Ectodermal cell (in vitro differentiated cells): Measurements from ENCODE around the gene TPRKB.
A peak's percentile ranks its signal among the peaks of the same experiment; 100 is the strongest.
"Not testable (repeated sequence)": the region's sequence is repeated elsewhere in the genome, so short reads cannot be mapped to it uniquely, and the experiment has no call there.

ENCODE experiments used
- H3K27ac ChIP-seq: 2 replicates; pipeline ENCODE4 v1.7.0; 2013; ENCODE audit warnings: mild to moderate bottlenecking, low read depth, low read length; ENCODE audit not compliant: insufficient read depth, poor library complexity, severe bottlenecking
- H3K27me3 ChIP-seq: 2 replicates; pipeline ENCODE4 v1.7.0; 2013; ENCODE audit warnings: mild to moderate bottlenecking, low read length; ENCODE audit not compliant: insufficient read depth, control insufficient read depth, poor library complexity, severe bottlenecking
- H3K36me3 ChIP-seq: one replicate; pipeline ENCODE4 v1.7.0; 2013; ENCODE audit warnings: low read length; ENCODE audit not compliant: control insufficient read depth, insufficient read depth
- H3K4me1 ChIP-seq: one replicate; pipeline ENCODE4 v1.7.0; 2013; ENCODE audit warnings: low read length; ENCODE audit not compliant: control insufficient read depth, insufficient read depth
- H3K4me3 ChIP-seq: 2 replicates; pipeline ENCODE4 v1.7.0; 2013; ENCODE audit warnings: low read depth, low read length, control low read depth; ENCODE audit not compliant: insufficient read depth
- H3K9me3 ChIP-seq: 2 replicates; pipeline ENCODE4 v1.7.0; 2013; ENCODE audit warnings: mild to moderate bottlenecking, low read length, moderate library complexity; ENCODE audit not compliant: control insufficient read depth
- WGBS, 2 experiments: methylation state at CpG; one replicate each; pipeline ENCODE4 v1.1.7; 2013; ENCODE audit warnings: missing lambda C conversion rate in 2 of 2; 5-methylcytosine and 5-hydroxymethylcytosine counted together

The TPRKB gene

GRCh38 chr2:73746015-73746876 lies 9.1 kb upstream of the TPRKB start:
- Histone ChIP-seq H3K4me1 (no peaks in the 10 kb centered on the region), H3K27me3 (peaks cover 12% of the 10 kb centered on the region), H3K9me3 (no peaks in the 10 kb centered on the region), H3K36me3 (no peaks in the 10 kb centered on the region), H3K27ac (no peak overlapping the region), H3K4me3 (no peak overlapping the region)
- 90 to 94% methylated on average over 11 of the region's 11 CpGs for WGBS, 2 experiments

- H3K4me3 ChIP-seq: no peak overlapping the region
- no peaks in the 10 kb centered on the region for H3K36me3 ChIP-seq
- peaks cover 43% of the 10 kb centered on the region for H3K27me3 ChIP-seq
- WGBS, 2 experiments: 75 to 81% methylated on average over 2 of the region's 2 CpGs
- H3K9me3 ChIP-seq: no peaks in the 10 kb centered on the region
- no peaks in the 10 kb centered on the region for H3K4me1 ChIP-seq
- H3K27ac ChIP-seq: no peak overlapping the region
Observed at GRCh38 chr2:73740767-73741166, 3.6 kb upstream of the TPRKB start.

- peaks cover 4% of the 10 kb centered on the region for H3K36me3 ChIP-seq
- peaks cover 43% of the 10 kb centered on the region for H3K27me3 ChIP-seq
- 92 to 97% methylated on average over 3 of the region's 3 CpGs for WGBS, 2 experiments
Observed at GRCh38 chr2:73739101-73739500, 2.0 kb upstream of the TPRKB start.

GRCh38 chr2:73736378-73736777 lies 767 bp downstream of the TPRKB start:
- Histone ChIP-seq H3K4me3 (peak overlapping the region; percentile 68), H3K4me1 (no peaks in the 10 kb centered on the region), H3K27me3 (peaks cover 32% of the 10 kb centered on the region), H3K9me3 (no peaks in the 10 kb centered on the region), H3K27ac (no peak overlapping the region), H3K36me3 (peaks cover 11% of the 10 kb centered on the region)
- WGBS, 2 experiments: 21 to 25% methylated on average over 8 of the region's 8 CpGs

More at GRCh38 chr2:73739101-73739500, 2.0 kb upstream of the TPRKB start:
- Histone ChIP-seq H3K4me3 (no peak overlapping the region), H3K4me1 (no peaks in the 10 kb centered on the region), H3K9me3 (no peaks in the 10 kb centered on the region), H3K27ac (no peak overlapping the region)

GRCh38 chr2:73730810-73731209 lies 6.3 kb downstream of the TPRKB start:
- H3K27ac ChIP-seq: no peak overlapping the region
- H3K4me3 ChIP-seq: no peak overlapping the region
- peaks cover 11% of the 10 kb centered on the region for H3K36me3 ChIP-seq
- H3K4me1 ChIP-seq: no peaks in the 10 kb centered on the region
- H3K27me3 ChIP-seq: no peaks in the 10 kb centered on the region
- no peaks in the 10 kb centered on the region for H3K9me3 ChIP-seq
- WGBS, 2 experiments: 94 to 97% methylated on average over 4 of the region's 4 CpGs

GRCh38 chr2:73728711-73729110 lies 8.4 kb downstream of the TPRKB start:
- H3K36me3 ChIP-seq: peaks cover 7% of the 10 kb centered on the region
- no peaks in the 10 kb centered on the region for H3K4me1 ChIP-seq
- H3K4me3 ChIP-seq: no peak overlapping the region
- no peaks in the 10 kb centered on the region for H3K27me3 ChIP-seq
- no peaks in the 10 kb centered on the region for H3K9me3 ChIP-seq
- H3K27ac ChIP-seq: no peak overlapping the region
- WGBS, 2 experiments: 95 to 100% methylated on average over 4 of the region's 4 CpGs

GRCh38 chr2:73728043-73728442 lies 9.1 kb downstream of the TPRKB start:
- WGBS, 2 experiments: 79 to 94% methylated on average over 3 of the region's 3 CpGs
- Histone ChIP-seq H3K4me3 (no peak overlapping the region), H3K4me1 (no peaks in the 10 kb centered on the region), H3K27me3 (no peaks in the 10 kb centered on the region), H3K36me3 (peaks cover 7% of the 10 kb centered on the region), H3K9me3 (no peaks in the 10 kb centered on the region), H3K27ac (no peak overlapping the region)

GRCh38 chr2:73726657-73727056 lies 10.5 kb downstream of the TPRKB start:
- not testable (repeated sequence) for H3K4me1 ChIP-seq, H3K4me3 ChIP-seq, H3K27ac ChIP-seq, H3K36me3 ChIP-seq, H3K9me3 ChIP-seq, H3K27me3 ChIP-seq
- WGBS, 2 experiments: no CpG with 5 or more reads among the region's 1 CpG

- Histone ChIP-seq H3K27me3 (peaks cover 4% of the 10 kb centered on the region), H3K36me3 (no peaks in the 10 kb centered on the region), H3K4me3 (no peak overlapping the region), H3K4me1 (no peaks in the 10 kb centered on the region), H3K9me3 (no peaks in the 10 kb centered on the region), H3K27ac (no peak overlapping the region)
- 81 to 82% methylated on average over 11 of the region's 11 CpGs for WGBS, 2 experiments
Observed at GRCh38 chr2:73718851-73719621, 18.1 kb downstream of the TPRKB start.

GRCh38 chr2:73718421-73718820 lies 18.7 kb downstream of the TPRKB start:
- Histone ChIP-seq H3K36me3 (no peaks in the 10 kb centered on the region), H3K4me1 (no peaks in the 10 kb centered on the region)
- 75 to 76% methylated on average over 6 of the region's 6 CpGs for WGBS, 2 experiments

More at GRCh38 chr2:73718421-73718820, 18.7 kb downstream of the TPRKB start:
- H3K4me3 ChIP-seq: no peak overlapping the region
- no peak overlapping the region for H3K27ac ChIP-seq
- H3K27me3 ChIP-seq: peaks cover 4% of the 10 kb centered on the region
- no peaks in the 10 kb centered on the region for H3K9me3 ChIP-seq
